ENCODE results near the gene RAB38.

Gene RAB38

GRCh38 chr11:88104408-88104807 is 70.8 kb downstream of the RAB38 start:
- Histone ChIP-seq H3K4me3 (ENCODE audit: extremely low read depth, insufficient read depth, low read length, poor library complexity, severe bottlenecking) (no peak overlapping the region), H3K36me3 (ENCODE audit: control insufficient read depth, insufficient read depth, low read length) (no peaks in the 10 kb centered on the region), H3K4me1 (ENCODE audit: control insufficient read depth, insufficient read depth, low read length, poor library complexity, severe bottlenecking) (no peaks in the 10 kb centered on the region), H3K27ac (ENCODE audit: low read depth, low read length, severe bottlenecking) (no peak overlapping the region), H3K9me3 (ENCODE audit: control insufficient read depth, low read length) (no peaks in the 10 kb centered on the region)

- WGBS, 2 experiments (ENCODE audit: insufficient coverage in 2 of 2): 61 to 76% methylated on average over 4 to 8 of the region's 9 CpGs
Observed at GRCh38 chr11:88103337-88104206, 71.7 kb downstream of the RAB38 start.

GRCh38 chr11:88102598-88102934 is 72.7 kb downstream of the RAB38 start:
- Histone ChIP-seq H3K36me3 (ENCODE audit: control insufficient read depth, insufficient read depth, low read length) (no peaks in the 10 kb centered on the region), H3K4me1 (ENCODE audit: control insufficient read depth, insufficient read depth, low read length, poor library complexity, severe bottlenecking) (no peaks in the 10 kb centered on the region), H3K4me3 (ENCODE audit: extremely low read depth, insufficient read depth, low read length, poor library complexity, severe bottlenecking) (no peak overlapping the region), H3K27ac (ENCODE audit: low read depth, low read length, severe bottlenecking) (no peak overlapping the region), H3K9me3 (ENCODE audit: control insufficient read depth, low read length) (no peaks in the 10 kb centered on the region)
- 90 to 91% methylated on average over 2 to 3 of the region's 3 CpGs for WGBS, 2 experiments (ENCODE audit: insufficient coverage in 2 of 2)

More at GRCh38 chr11:88103337-88104206, 71.7 kb downstream of the RAB38 start:
- no peak overlapping the region for H3K27ac ChIP-seq (ENCODE audit: low read depth, low read length, severe bottlenecking)
- H3K9me3 ChIP-seq (ENCODE audit: control insufficient read depth, low read length): no peaks in the 10 kb centered on the region
- H3K4me1 ChIP-seq (ENCODE audit: control insufficient read depth, insufficient read depth, low read length, poor library complexity, severe bottlenecking): no peaks in the 10 kb centered on the region
- no peaks in the 10 kb centered on the region for H3K36me3 ChIP-seq (ENCODE audit: control insufficient read depth, insufficient read depth, low read length)
- H3K4me3 ChIP-seq (ENCODE audit: extremely low read depth, insufficient read depth, low read length, poor library complexity, severe bottlenecking): no peak overlapping the region

GRCh38 chr11:88101881-88102597 is 73.2 kb downstream of the RAB38 start:
- H3K9me3 ChIP-seq (ENCODE audit: control insufficient read depth, low read length): no peaks in the 10 kb centered on the region
- no peaks in the 10 kb centered on the region for H3K4me1 ChIP-seq (ENCODE audit: control insufficient read depth, insufficient read depth, low read length, poor library complexity, severe bottlenecking)
- no peak overlapping the region for H3K4me3 ChIP-seq (ENCODE audit: extremely low read depth, insufficient read depth, low read length, poor library complexity, severe bottlenecking)
- no peak overlapping the region for H3K27ac ChIP-seq (ENCODE audit: low read depth, low read length, severe bottlenecking)
- no peaks in the 10 kb centered on the region for H3K36me3 ChIP-seq (ENCODE audit: control insufficient read depth, insufficient read depth, low read length)
- WGBS, 2 experiments (ENCODE audit: insufficient coverage in 2 of 2): 57 to 58% methylated on average over 3 of the region's 3 CpGs

- Histone ChIP-seq H3K4me3 (ENCODE audit: extremely low read depth, insufficient read depth, low read length, poor library complexity, severe bottlenecking) (no peak overlapping the region), H3K27ac (ENCODE audit: low read depth, low read length, severe bottlenecking) (no peak overlapping the region)
- WGBS, 2 experiments (ENCODE audit: insufficient coverage in 2 of 2): 81 to 90% methylated on average over 4 of the region's 6 CpGs
Observed at GRCh38 chr11:88100151-88100550, 75.1 kb downstream of the RAB38 start.

GRCh38 chr11:88098289-88098688 is 77.0 kb downstream of the RAB38 start:
- H3K27ac ChIP-seq (ENCODE audit: low read depth, low read length, severe bottlenecking): no peak overlapping the region

More at GRCh38 chr11:88100151-88100550, 75.1 kb downstream of the RAB38 start:
- H3K4me1 ChIP-seq (ENCODE audit: control insufficient read depth, insufficient read depth, low read length, poor library complexity, severe bottlenecking): no peaks in the 10 kb centered on the region
- no peaks in the 10 kb centered on the region for H3K9me3 ChIP-seq (ENCODE audit: control insufficient read depth, low read length)
- no peaks in the 10 kb centered on the region for H3K36me3 ChIP-seq (ENCODE audit: control insufficient read depth, insufficient read depth, low read length)

GRCh38 chr11:88089134-88089533 is 86.1 kb downstream of the RAB38 start:
- Histone ChIP-seq H3K4me3 (ENCODE audit: extremely low read depth, insufficient read depth, low read length, poor library complexity, severe bottlenecking) (no peak overlapping the region), H3K36me3 (ENCODE audit: control insufficient read depth, insufficient read depth, low read length) (no peaks in the 10 kb centered on the region), H3K27ac (ENCODE audit: low read depth, low read length, severe bottlenecking) (no peak overlapping the region), H3K9me3 (ENCODE audit: control insufficient read depth, low read length) (no peaks in the 10 kb centered on the region), H3K4me1 (ENCODE audit: control insufficient read depth, insufficient read depth, low read length, poor library complexity, severe bottlenecking) (no peaks in the 10 kb centered on the region)
- WGBS, 2 experiments (ENCODE audit: insufficient coverage in 2 of 2): 90% methylated on average over 1 of the region's 1 CpG; no CpG with 5 or more reads in 1 of the 2 experiments

More at GRCh38 chr11:88098289-88098688, 77.0 kb downstream of the RAB38 start:
- Histone ChIP-seq H3K4me1 (ENCODE audit: control insufficient read depth, insufficient read depth, low read length, poor library complexity, severe bottlenecking) (no peaks in the 10 kb centered on the region), H3K9me3 (ENCODE audit: control insufficient read depth, low read length) (no peaks in the 10 kb centered on the region), H3K36me3 (ENCODE audit: control insufficient read depth, insufficient read depth, low read length) (no peaks in the 10 kb centered on the region), H3K4me3 (ENCODE audit: extremely low read depth, insufficient read depth, low read length, poor library complexity, severe bottlenecking) (no peak overlapping the region)

GRCh38 chr11:88087337-88087736 is 87.9 kb downstream of the RAB38 start:
- no peak overlapping the region for H3K4me3 ChIP-seq (ENCODE audit: extremely low read depth, insufficient read depth, low read length, poor library complexity, severe bottlenecking)
- 69 to 76% methylated on average over 2 to 3 of the region's 3 CpGs for whole genome bisulfite sequencing, 2 experiments (ENCODE audit: insufficient coverage in 2 of 2)
- no peak overlapping the region for H3K27ac ChIP-seq (ENCODE audit: low read depth, low read length, severe bottlenecking)
- no peaks in the 10 kb centered on the region for H3K4me1 ChIP-seq (ENCODE audit: control insufficient read depth, insufficient read depth, low read length, poor library complexity, severe bottlenecking)
- H3K9me3 ChIP-seq (ENCODE audit: control insufficient read depth, low read length): no peaks in the 10 kb centered on the region
- no peaks in the 10 kb centered on the region for H3K36me3 ChIP-seq (ENCODE audit: control insufficient read depth, insufficient read depth, low read length)

- Histone ChIP-seq H3K27ac (ENCODE audit: low read depth, low read length, severe bottlenecking) (no peak overlapping the region), H3K36me3 (ENCODE audit: control insufficient read depth, insufficient read depth, low read length) (no peaks in the 10 kb centered on the region), H3K4me1 (ENCODE audit: control insufficient read depth, insufficient read depth, low read length, poor library complexity, severe bottlenecking) (no peaks in the 10 kb centered on the region), H3K4me3 (ENCODE audit: extremely low read depth, insufficient read depth, low read length, poor library complexity, severe bottlenecking) (no peak overlapping the region), H3K9me3 (ENCODE audit: control insufficient read depth, low read length) (no peaks in the 10 kb centered on the region)
- 94 to 100% methylated on average over 2 of the region's 2 CpGs for WGBS, 2 experiments (ENCODE audit: insufficient coverage in 2 of 2)
Observed at GRCh38 chr11:88086297-88086696, 88.9 kb downstream of the RAB38 start.

- Histone ChIP-seq H3K4me3 (ENCODE audit: extremely low read depth, insufficient read depth, low read length, poor library complexity, severe bottlenecking) (no peak overlapping the region), H3K4me1 (ENCODE audit: control insufficient read depth, insufficient read depth, low read length, poor library complexity, severe bottlenecking) (no peaks in the 10 kb centered on the region), H3K27ac (ENCODE audit: low read depth, low read length, severe bottlenecking) (no peak overlapping the region), H3K36me3 (ENCODE audit: control insufficient read depth, insufficient read depth, low read length) (no peaks in the 10 kb centered on the region), H3K9me3 (ENCODE audit: control insufficient read depth, low read length) (peaks cover 4% of the 10 kb centered on the region)
- no CpG with 5 or more reads among the region's 1 CpG for WGBS, 2 experiments (ENCODE audit: insufficient coverage in 2 of 2)
Observed at GRCh38 chr11:88070437-88070836, 104.8 kb downstream of the RAB38 start.
